ENCODE results near the gene SPIB. TPM values are rescaled to one million over a fixed set of nuclear protein-coding genes. Genes with fewer than 3 reads are reported as not detected.

The SPIB gene
- total and polyA plus RNA-seq, 2 of the 4 experiments (the other 2 are of a cell fraction), result not detected

DNA sequence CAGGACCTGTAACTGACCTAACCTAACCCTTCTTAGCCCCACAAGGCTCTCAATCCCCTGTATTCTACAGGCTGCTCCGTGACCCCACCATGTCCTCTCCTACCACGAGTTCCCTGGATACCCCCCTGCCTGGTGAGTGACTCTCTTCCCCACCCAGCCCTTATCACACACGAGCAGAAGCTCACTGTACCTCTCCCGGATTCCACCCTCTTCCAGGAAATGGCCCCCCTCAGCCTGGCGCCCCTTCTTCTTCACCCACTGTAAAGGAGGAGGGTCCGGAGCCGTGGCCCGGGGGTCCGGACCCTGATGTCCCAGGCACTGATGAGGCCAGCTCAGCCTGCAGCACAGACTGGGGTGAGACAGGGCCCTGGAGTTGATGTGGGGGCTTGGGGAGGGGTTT is 41.2 kb upstream of the SPIB start:
- TF ChIP-seq NFE2L2 (IDR thresholded peaks at IDR 0.05; ENCODE audit: low read depth, low read length) (no peak), CEBPB (IDR thresholded peaks at IDR 0.05; ENCODE audit: low read depth, low read length) (no peak), MAZ (IDR thresholded peaks at IDR 0.05; ENCODE audit: borderline replicate concordance, low read depth, low read length) (no peak), CHD1 (IDR thresholded peaks at IDR 0.05; ENCODE audit: low read depth, low read length) (no peak), MAFK (IDR thresholded peaks at IDR 0.05; ENCODE audit: low read depth, low read length) (no peak), POLR2A (IDR thresholded peaks at IDR 0.05; ENCODE audit: low read depth, low read length) (no peak), RCOR1 (IDR thresholded peaks at IDR 0.05; ENCODE audit: insufficient replicate concordance, low read length) (no peak), FOS (IDR thresholded peaks at IDR 0.05; ENCODE audit: low read depth, low read length) (no peak), RFX5 (IDR thresholded peaks at IDR 0.05; ENCODE audit: low read depth, low read length) (no peak), RAD21 (IDR thresholded peaks at IDR 0.05; ENCODE audit: low read length) (no peak), MXI1 (IDR thresholded peaks at IDR 0.05; ENCODE audit: borderline replicate concordance, low read depth, low read length) (no peak), SMC3 (IDR thresholded peaks at IDR 0.05; ENCODE audit: low read depth, low read length) (no peak), BHLHE40 (IDR thresholded peaks at IDR 0.05; ENCODE audit: low read depth, low read length) (no peak)
- TF ChIP-seq, protein P1, sequence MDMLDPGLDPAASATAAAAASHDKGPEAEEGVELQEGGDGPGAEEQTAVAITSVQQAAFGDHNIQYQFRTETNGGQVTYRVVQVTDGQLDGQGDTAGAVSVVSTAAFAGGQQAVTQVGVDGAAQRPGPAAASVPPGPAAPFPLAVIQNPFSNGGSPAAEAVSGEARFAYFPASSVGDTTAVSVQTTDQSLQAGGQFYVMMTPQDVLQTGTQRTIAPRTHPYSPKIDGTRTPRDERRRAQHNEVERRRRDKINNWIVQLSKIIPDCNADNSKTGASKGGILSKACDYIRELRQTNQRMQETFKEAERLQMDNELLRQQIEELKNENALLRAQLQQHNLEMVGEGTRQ (IDR thresholded peaks at IDR 0.05; ENCODE audit: low read depth, low read length), result no peak
- TF ChIP-seq, protein P2, sequence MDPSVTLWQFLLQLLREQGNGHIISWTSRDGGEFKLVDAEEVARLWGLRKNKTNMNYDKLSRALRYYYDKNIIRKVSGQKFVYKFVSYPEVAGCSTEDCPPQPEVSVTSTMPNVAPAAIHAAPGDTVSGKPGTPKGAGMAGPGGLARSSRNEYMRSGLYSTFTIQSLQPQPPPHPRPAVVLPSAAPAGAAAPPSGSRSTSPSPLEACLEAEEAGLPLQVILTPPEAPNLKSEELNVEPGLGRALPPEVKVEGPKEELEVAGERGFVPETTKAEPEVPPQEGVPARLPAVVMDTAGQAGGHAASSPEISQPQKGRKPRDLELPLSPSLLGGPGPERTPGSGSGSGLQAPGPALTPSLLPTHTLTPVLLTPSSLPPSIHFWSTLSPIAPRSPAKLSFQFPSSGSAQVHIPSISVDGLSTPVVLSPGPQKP (IDR thresholded peaks at IDR 0.05; ENCODE audit: borderline replicate concordance, low read depth, low read length), result no peak
- TF ChIP-seq, protein P3, sequence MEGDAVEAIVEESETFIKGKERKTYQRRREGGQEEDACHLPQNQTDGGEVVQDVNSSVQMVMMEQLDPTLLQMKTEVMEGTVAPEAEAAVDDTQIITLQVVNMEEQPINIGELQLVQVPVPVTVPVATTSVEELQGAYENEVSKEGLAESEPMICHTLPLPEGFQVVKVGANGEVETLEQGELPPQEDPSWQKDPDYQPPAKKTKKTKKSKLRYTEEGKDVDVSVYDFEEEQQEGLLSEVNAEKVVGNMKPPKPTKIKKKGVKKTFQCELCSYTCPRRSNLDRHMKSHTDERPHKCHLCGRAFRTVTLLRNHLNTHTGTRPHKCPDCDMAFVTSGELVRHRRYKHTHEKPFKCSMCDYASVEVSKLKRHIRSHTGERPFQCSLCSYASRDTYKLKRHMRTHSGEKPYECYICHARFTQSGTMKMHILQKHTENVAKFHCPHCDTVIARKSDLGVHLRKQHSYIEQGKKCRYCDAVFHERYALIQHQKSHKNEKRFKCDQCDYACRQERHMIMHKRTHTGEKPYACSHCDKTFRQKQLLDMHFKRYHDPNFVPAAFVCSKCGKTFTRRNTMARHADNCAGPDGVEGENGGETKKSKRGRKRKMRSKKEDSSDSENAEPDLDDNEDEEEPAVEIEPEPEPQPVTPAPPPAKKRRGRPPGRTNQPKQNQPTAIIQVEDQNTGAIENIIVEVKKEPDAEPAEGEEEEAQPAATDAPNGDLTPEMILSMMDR (conservative IDR thresholded peaks at IDR 0.05; ENCODE audit: low read depth, low read length), result no peak
- Histone ChIP-seq H2BK15ac (ENCODE audit: low read depth, low read length) (no peak overlapping the region), H3K4me1 (ENCODE audit: control insufficient read depth, insufficient read depth, low read length) (no peaks in the 10 kb centered on the region), H2AFZ (replicated peaks; ENCODE audit: low read length, poor library complexity) (no peak overlapping the region), H3K9me1 (ENCODE audit: insufficient read depth, low read length) (no peaks in the 10 kb centered on the region), H4K20me1 (ENCODE audit: insufficient read depth, low read length) (peaks cover 8% of the 10 kb centered on the region), H3K18ac (ENCODE audit: low read depth, low read length) (no peak overlapping the region), H3K14ac (replicated peaks; ENCODE audit: low read depth, low read length) (no peak overlapping the region), H2BK20ac (ENCODE audit: low read depth, low read length) (no peak overlapping the region), H2BK120ac (ENCODE audit: low read depth, low read length) (no peak overlapping the region), H2AK9ac (replicated peaks; ENCODE audit: low read depth, low read length, poor library complexity) (peak overlapping the region; percentile 65), H3K4me2 (ENCODE audit: low read depth, low read length) (no peak overlapping the region), H3K79me1 (ENCODE audit: low read depth in 1 of 2, low read length in 2 of 2) (peaks cover 0 to 30% of the 10 kb centered on the region in 2 experiments), H3K9ac (ENCODE audit: low read depth, low read length) (no peak overlapping the region), H3K9me3 (ENCODE audit: control insufficient read depth, insufficient read depth, low read length) (no peaks in the 10 kb centered on the region), H4K8ac (ENCODE audit: low read depth in 2 of 2, low read length in 2 of 2) (no peak overlapping the region), H3K4me3 (ENCODE audit: insufficient read depth, low read depth, low read length) (no peak overlapping the region), H2BK5ac (ENCODE audit: low read depth, low read length, poor library complexity, severe bottlenecking) (no peak overlapping the region), H3K27me3 (ENCODE audit: control insufficient read depth, insufficient read depth, low read length) (no peaks in the 10 kb centered on the region), H3K27ac (ENCODE audit: insufficient read depth, low read length) (no peak overlapping the region), H3K56ac (ENCODE audit: extremely low read depth, insufficient read depth, low read length) (no peak overlapping the region), H2AK5ac (ENCODE audit: low read depth, low read length) (no peak overlapping the region), H3K4ac (ENCODE audit: low read depth, low read length) (no peak overlapping the region), H4K5ac (ENCODE audit: low read depth, low read length) (no peak overlapping the region), H4K91ac (ENCODE audit: insufficient read depth, low read depth, low read length) (no peak overlapping the region), H3K23ac (ENCODE audit: low read depth, low read length) (no peak overlapping the region), H3K36me3 (ENCODE audit: control insufficient read depth, insufficient read depth, low read length) (peaks cover 42% of the 10 kb centered on the region)
- no peak for ATAC-seq (ENCODE audit: low read depth)
- ChIA-PET CTCF (no interaction called here), POLR2A (ENCODE audit: unreplicated experiment) (no interaction called here)
- intact Hi-C loops (cut with micrococcal nuclease), result loop anchor here (5.0 kb wide), 1 partner anchor 425 kb away; no protein-coding TSS in a partner anchor
- WGBS, 2 experiments (ENCODE audit: extremely low coverage in 2 of 2, insufficient read length in 1 of 2), result no CpG with 5 or more reads among the region's 9 CpGs
- in situ Hi-C loops (cut with MboI; ENCODE audit: low sequenced_read_pairs), result loop anchor here (5.0 kb wide), 1 partner anchor 345 kb away; the partner anchor contains the start of gene CLEC11A
- DNase-seq, result no peak
- dilution Hi-C loops (cut with HindIII; ENCODE audit: low sequenced_read_pairs, unreplicated experiment), result no loop called here
- no TSS peak for BruUV-seq (replicated peaks)
